CD14-positive monocyte (primary cell): ENCODE measurements around the gene WRNIP1. TPM values are rescaled to one million over a fixed set of nuclear protein-coding genes. Genes with fewer than 3 reads are reported as not detected.

Experiments used
- DNase-seq, 3 donors: peaks; one replicate each; pipeline ENCODE4 v3.0.0-alpha.2; 2011 to 2022
- H2AFZ ChIP-seq: 2 replicates; pipeline ENCODE4 v1.6.0; 2012; ENCODE audit warnings: mild to moderate bottlenecking, low read depth, low read length, inconsistent platforms; ENCODE audit not compliant: insufficient read depth, poor library complexity, severe bottlenecking
- H3K27ac ChIP-seq, 2 donors: 1 replicate in 1 of 2; 2 replicates in 1 of 2; pipeline ENCODE4 v1.5.1; 2012 to 2013; ENCODE audit warnings: low read length in 2 of 2, control low read depth in 1 of 2, inconsistent platforms in 1 of 2, low read depth in 1 of 2, mild to moderate bottlenecking in 1 of 2
- H3K27me3 ChIP-seq, 2 donors: one replicate each; pipeline versions ENCODE4 v1.6.0 to v1.6.1; 2011 to 2013; ENCODE audit warnings: low read length in 2 of 2; ENCODE audit not compliant: control insufficient read depth in 2 of 2, insufficient read depth in 2 of 2
- H3K36me3 ChIP-seq, 2 donors: replicated peaks in 1 of 2; 1 replicate in 1 of 2; 2 replicates in 1 of 2; pipeline versions ENCODE4 v1.5.1 to v1.6.1; 2012 to 2013; ENCODE audit warnings: low read length in 2 of 2, control low read depth in 1 of 2, inconsistent platforms in 1 of 2, mild to moderate bottlenecking in 1 of 2; ENCODE audit not compliant: insufficient read depth in 2 of 2, control insufficient read depth in 1 of 2
- H3K4me1 ChIP-seq, 2 donors: 1 replicate in 1 of 2; 2 replicates in 1 of 2; pipeline versions ENCODE4 v1.5.1 to v1.6.1; 2012 to 2013; ENCODE audit warnings: low read length in 2 of 2, control low read depth in 1 of 2, inconsistent platforms in 1 of 2, mild to moderate bottlenecking in 1 of 2, moderate library complexity in 1 of 2; ENCODE audit not compliant: insufficient read depth in 2 of 2, control insufficient read depth in 1 of 2
- H3K4me2 ChIP-seq: replicated peaks from 2 replicates; pipeline ENCODE3; 2012; ENCODE audit warnings: low read length, moderate library complexity, mild to moderate bottlenecking; ENCODE audit not compliant: poor library complexity, severe bottlenecking; ENCODE audit errors: extremely low read depth
- H3K4me3 ChIP-seq, 3 experiments: fragments of 200-600 bp in 1 of 3; sonication (generic) in 1 of 3; replicated peaks in 1 of 3; 1 replicate in 2 of 3; 2 replicates in 1 of 3; pipeline ENCODE4 v1.5.1; 2011 to 2013; ENCODE audit warnings: low read length in 3 of 3, mild to moderate bottlenecking in 3 of 3, control low read depth in 2 of 3, low read depth in 2 of 3, inconsistent platforms in 1 of 3, moderate library complexity in 1 of 3
- H3K79me2 ChIP-seq: 2 replicates; pipeline ENCODE4 v1.6.0; 2012; ENCODE audit warnings: mild to moderate bottlenecking, control low read depth, inconsistent platforms, low read length, moderate library complexity; ENCODE audit not compliant: insufficient read depth
- H3K9ac ChIP-seq: 2 replicates; pipeline ENCODE4 v1.6.0; 2017; ENCODE audit warnings: low read length, mild to moderate bottlenecking; ENCODE audit not compliant: insufficient read depth, poor library complexity, severe bottlenecking
- H3K9me3 ChIP-seq, 2 donors: replicated peaks in 1 of 2; 1 replicate in 1 of 2; 2 replicates in 1 of 2; pipeline versions ENCODE4 v1.5.1 to v1.6.1; 2012 to 2013; ENCODE audit warnings: low read length in 2 of 2, control low read depth in 1 of 2; ENCODE audit not compliant: control insufficient read depth in 1 of 2, insufficient read depth in 1 of 2
- H4K20me1 ChIP-seq: 2 replicates; pipeline ENCODE4 v1.6.0; 2012; ENCODE audit warnings: mild to moderate bottlenecking, low read length, control low read depth, moderate library complexity; ENCODE audit not compliant: insufficient read depth
- H3K27ac Mint-ChIP-seq, 7 donors: one replicate each; pipeline ENCODE4 v1.8.0; 2020; ENCODE audit warnings: mild to moderate bottlenecking in 7 of 7, mixed read lengths in 7 of 7, moderate library complexity in 6 of 7, inconsistent platforms in 2 of 7
- H3K27me3 Mint-ChIP-seq, 3 donors: one replicate each; pipeline ENCODE4 v1.8.0; 2021 to 2022; ENCODE audit warnings: low read depth in 3 of 3, mild to moderate bottlenecking in 3 of 3, mixed read lengths in 3 of 3, moderate library complexity in 3 of 3, inconsistent platforms in 1 of 3
- H3K36me3 Mint-ChIP-seq, 2 donors: one replicate each; pipeline ENCODE4 v1.8.0; 2020; ENCODE audit warnings: mixed read lengths in 2 of 2, inconsistent platforms in 1 of 2, mild to moderate bottlenecking in 1 of 2
- H3K4me1 Mint-ChIP-seq: one replicate; pipeline ENCODE4 v1.8.0; 2020; ENCODE audit warnings: mild to moderate bottlenecking, mixed read lengths
- H3K4me3 Mint-ChIP-seq, 2 donors: one replicate each; pipeline ENCODE4 v1.8.0; 2020; ENCODE audit warnings: mild to moderate bottlenecking in 2 of 2, mixed read lengths in 2 of 2, moderate library complexity in 1 of 2
- H3K9me3 Mint-ChIP-seq, 7 donors: one replicate each; pipeline ENCODE4 v1.8.0; 2020 to 2022; ENCODE audit warnings: mixed read lengths in 7 of 7, mild to moderate bottlenecking in 6 of 7, moderate library complexity in 6 of 7, inconsistent platforms in 2 of 7
- CTCF ChIP-seq: fragments of 200-600 bp; IDR thresholded peaks from one replicate; pipeline ENCODE4 v1.8.0; 2022; ENCODE audit warnings: antibody characterized with exemption, mild to moderate bottlenecking
- WGBS: methylation state at CpG from one replicate; pipeline ENCODE4 v1.1.5; 2013; ENCODE audit warnings: missing lambda C conversion rate; ENCODE audit not compliant: insufficient coverage; 5-methylcytosine and 5-hydroxymethylcytosine counted together
- intact Hi-C, 2 donors: fragments of 100-400 bp; cut with micrococcal nuclease; formaldehyde crosslinking; loops; one replicate each; pipeline versions ENCODE4 v1.15.0 to v1.15.1; 2023
- polyA plus RNA-seq, 3 donors: library from polyadenylated mRNA; depleted of rRNA in 1 of 3; unstranded in 2 of 3; stranded (reverse) in 1 of 3; fragments of 300-500 nt in 2 of 3; fragments of >200 nt in 1 of 3; fragmentation: Illumina TruSeq in 2 of 3; gene quantifications; 1 replicate in 2 of 3; 2 replicates in 1 of 3; pipeline ENCODE4 v1.2.3, GENCODE V29; 2012 to 2021

Gene WRNIP1
- polyA plus RNA-seq, 3 donors = 17.5 to 25.8 (median 17.8) TPM

- Histone ChIP-seq H3K79me2 (peaks cover 5% of the 10 kb centered on the region), H3K27me3 (no peaks in the 10 kb centered on the region), H3K36me3 (peaks cover 4 to 11% of the 10 kb centered on the region in 2 donors), H3K9me3 (no peaks in the 10 kb centered on the region), H3K9ac (peak overlapping the region; percentile 65), H3K4me2 (peak overlapping the region; percentile 56), H2AFZ (no peak overlapping the region), H3K4me1 (peaks cover 62 to 68% of the 10 kb centered on the region in 2 donors), H3K27ac (peak overlapping the region; percentile 94 to 95), H3K4me3 (peak overlapping the region in 1 of 3 experiments; percentile 37), H4K20me1 (no peaks in the 10 kb centered on the region)
- H3K36me3 Mint-ChIP-seq = peaks cover 11 to 17% of the 10 kb centered on the region in 2 donors
- TF ChIP-seq CTCF = no peak
- H3K27ac Mint-ChIP-seq = peak overlapping the region; percentile 98 to 100 (median 99)
- DNase-seq = peak; percentile 71 to 89 (median 84)
- H3K9me3 Mint-ChIP-seq = peaks cover 0 to 5% (median 0%) of the 10 kb centered on the region in 7 donors
- peaks cover 0 to 4% (median 1%) of the 10 kb centered on the region in 3 donors for H3K27me3 Mint-ChIP-seq
- WGBS = 52% methylated on average over 12 of the region's 17 CpGs
- intact Hi-C loops = loop anchor here in 1 of 2 donors (5.0 kb wide), 2 partner anchors 45 to 140 kb away; no protein-coding TSS in a partner anchor
- peaks cover 63% of the 10 kb centered on the region for H3K4me1 Mint-ChIP-seq
- no peak overlapping the region for H3K4me3 Mint-ChIP-seq
Measured at GRCh38 chr6:2792330-2793110, 27.3 kb downstream of the WRNIP1 start.

- H3K27me3 ChIP-seq = no peaks in the 10 kb centered on the region
- H3K4me3 ChIP-seq = peak overlapping the region in 1 of 3 experiments; percentile 37
- peak overlapping the region; percentile 98 to 100 (median 99) for H3K27ac Mint-ChIP-seq
- H3K9ac ChIP-seq = peak overlapping the region; percentile 65
- peak overlapping the region; percentile 51 to 73 for H3K4me3 Mint-ChIP-seq
- WGBS = 0% methylated on average over 2 of the region's 9 CpGs
- H3K36me3 ChIP-seq = peaks cover 0 to 5% of the 10 kb centered on the region in 2 donors
- peaks cover 0 to 5% (median 0%) of the 10 kb centered on the region in 7 donors for H3K9me3 Mint-ChIP-seq
- H3K4me1 Mint-ChIP-seq = peaks cover 74% of the 10 kb centered on the region
- no peak overlapping the region for H2AFZ ChIP-seq
- peaks cover 74 to 80% of the 10 kb centered on the region in 2 donors for H3K4me1 ChIP-seq
- H4K20me1 ChIP-seq = no peaks in the 10 kb centered on the region
- no peak for TF ChIP-seq CTCF
- peak; percentile 88 to 93 (median 93) for DNase-seq
- intact Hi-C loops = loop anchor here in 1 of 2 donors (5.0 kb wide), 2 partner anchors 44 to 139 kb away; no protein-coding TSS in a partner anchor
- peaks cover 0 to 4% (median 1%) of the 10 kb centered on the region in 3 donors for H3K27me3 Mint-ChIP-seq
- peak overlapping the region; percentile 56 for H3K4me2 ChIP-seq
- H3K27ac ChIP-seq = peak overlapping the region; percentile 94 to 95
- H3K9me3 ChIP-seq = no peaks in the 10 kb centered on the region
- H3K79me2 ChIP-seq = no peaks in the 10 kb centered on the region
- H3K36me3 Mint-ChIP-seq = peaks cover 7 to 9% of the 10 kb centered on the region in 2 donors
Measured at GRCh38 chr6:2793534-2794151, 28.4 kb downstream of the WRNIP1 start.
